ENCODE measurements around the gene CHRNG.

Gene CHRNG

DNA sequence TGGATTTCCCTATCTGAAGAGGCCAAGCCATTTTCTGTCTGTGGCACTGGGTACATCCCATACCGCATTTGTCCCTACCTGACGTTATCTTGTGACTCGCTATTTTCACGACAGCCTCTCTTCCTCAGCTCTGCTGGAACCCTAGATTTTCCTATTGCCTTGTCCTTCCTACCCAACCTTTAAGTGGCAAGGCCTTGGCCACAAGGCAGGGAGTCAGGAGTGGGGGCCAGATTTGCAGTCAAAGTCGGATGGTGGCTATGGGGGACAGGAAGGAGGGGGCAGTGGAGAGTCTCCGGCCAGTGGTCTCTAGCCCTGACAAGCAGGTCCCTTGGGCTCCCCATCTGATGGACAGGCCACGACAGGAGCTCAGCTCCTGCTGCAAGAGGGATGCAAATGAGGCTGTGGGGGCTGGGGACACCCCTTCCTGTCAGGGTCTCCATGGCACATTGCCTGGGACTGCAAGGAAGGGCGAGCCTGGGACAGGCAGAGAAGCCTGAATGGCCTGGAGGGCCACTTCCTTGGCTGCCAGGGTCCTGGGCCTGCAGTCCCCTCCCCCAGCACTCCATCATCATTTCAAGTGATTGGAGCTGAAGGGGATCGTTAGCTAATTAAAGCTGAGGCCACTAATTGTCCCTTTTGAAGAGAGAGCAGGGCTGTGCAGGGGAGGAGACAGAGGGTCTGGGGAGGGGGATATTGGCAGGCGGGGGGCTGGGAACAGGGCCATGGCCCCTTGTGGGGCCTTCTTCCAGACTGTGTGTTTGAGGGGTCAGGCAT, 45.6 kb upstream of the CHRNG start:
- TF ChIP-seq, protein P1, sequence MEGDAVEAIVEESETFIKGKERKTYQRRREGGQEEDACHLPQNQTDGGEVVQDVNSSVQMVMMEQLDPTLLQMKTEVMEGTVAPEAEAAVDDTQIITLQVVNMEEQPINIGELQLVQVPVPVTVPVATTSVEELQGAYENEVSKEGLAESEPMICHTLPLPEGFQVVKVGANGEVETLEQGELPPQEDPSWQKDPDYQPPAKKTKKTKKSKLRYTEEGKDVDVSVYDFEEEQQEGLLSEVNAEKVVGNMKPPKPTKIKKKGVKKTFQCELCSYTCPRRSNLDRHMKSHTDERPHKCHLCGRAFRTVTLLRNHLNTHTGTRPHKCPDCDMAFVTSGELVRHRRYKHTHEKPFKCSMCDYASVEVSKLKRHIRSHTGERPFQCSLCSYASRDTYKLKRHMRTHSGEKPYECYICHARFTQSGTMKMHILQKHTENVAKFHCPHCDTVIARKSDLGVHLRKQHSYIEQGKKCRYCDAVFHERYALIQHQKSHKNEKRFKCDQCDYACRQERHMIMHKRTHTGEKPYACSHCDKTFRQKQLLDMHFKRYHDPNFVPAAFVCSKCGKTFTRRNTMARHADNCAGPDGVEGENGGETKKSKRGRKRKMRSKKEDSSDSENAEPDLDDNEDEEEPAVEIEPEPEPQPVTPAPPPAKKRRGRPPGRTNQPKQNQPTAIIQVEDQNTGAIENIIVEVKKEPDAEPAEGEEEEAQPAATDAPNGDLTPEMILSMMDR (conservative IDR thresholded peaks at IDR 0.05; ENCODE audit: low read depth, low read length) = no peak
- H3K4me3 ChIP-seq (ENCODE audit: low read length) = no peak overlapping the region

DNA sequence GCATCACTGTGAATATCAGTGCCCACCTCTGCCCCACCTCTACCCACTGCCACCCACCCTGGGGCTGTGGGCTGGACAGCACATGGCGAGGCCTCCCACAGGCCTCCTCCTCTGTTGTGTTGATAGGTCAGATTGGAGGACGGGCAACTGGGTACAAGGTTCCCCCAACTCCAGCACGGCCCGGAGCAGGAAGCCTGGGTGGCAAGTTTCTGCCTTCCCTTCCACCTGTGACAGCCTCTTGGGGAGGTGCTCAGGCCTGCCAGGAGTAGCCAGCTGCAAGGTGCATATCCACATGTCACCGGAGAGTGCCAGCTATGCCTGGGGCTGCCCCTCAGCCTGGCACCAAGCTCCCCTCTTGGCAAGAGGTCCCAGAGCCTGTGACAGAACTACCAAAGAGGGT, 45.0 kb upstream of the CHRNG start:
- no peak for DNase-seq (ENCODE audit: low read depth)
- H3K4me3 ChIP-seq (ENCODE audit: low read length) = no peak overlapping the region
- TF ChIP-seq, protein P1 (conservative IDR thresholded peaks at IDR 0.05; ENCODE audit: low read depth, low read length) = no peak

More for the DNA sequence above, 45.6 kb upstream of the CHRNG start:
- DNase-seq (ENCODE audit: low read depth) = no peak

DNA sequence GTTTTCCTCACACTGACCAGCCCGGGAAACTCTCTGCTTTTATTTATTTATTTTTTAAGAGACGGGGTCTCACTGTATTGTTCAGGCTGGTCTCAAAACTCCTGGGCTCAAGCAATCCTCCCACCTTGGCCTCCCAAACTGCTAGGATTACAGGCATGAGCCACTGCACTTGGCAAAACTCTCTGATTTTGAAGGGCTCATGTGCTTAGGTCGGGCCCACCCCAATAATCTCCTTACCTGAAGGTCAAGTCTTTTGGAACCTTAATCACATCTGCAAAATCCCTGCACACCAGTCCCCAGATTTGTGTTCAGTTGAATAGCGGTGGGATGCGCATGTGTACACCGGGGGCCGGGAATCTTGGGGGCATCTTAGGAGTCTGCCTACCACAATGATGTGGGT, 44.2 kb upstream of the CHRNG start:
- no peak overlapping the region for H3K4me3 ChIP-seq (ENCODE audit: low read length)
- DNase-seq (ENCODE audit: low read depth) = no peak
- TF ChIP-seq, protein P1 (conservative IDR thresholded peaks at IDR 0.05; ENCODE audit: low read depth, low read length) = no peak

DNA sequence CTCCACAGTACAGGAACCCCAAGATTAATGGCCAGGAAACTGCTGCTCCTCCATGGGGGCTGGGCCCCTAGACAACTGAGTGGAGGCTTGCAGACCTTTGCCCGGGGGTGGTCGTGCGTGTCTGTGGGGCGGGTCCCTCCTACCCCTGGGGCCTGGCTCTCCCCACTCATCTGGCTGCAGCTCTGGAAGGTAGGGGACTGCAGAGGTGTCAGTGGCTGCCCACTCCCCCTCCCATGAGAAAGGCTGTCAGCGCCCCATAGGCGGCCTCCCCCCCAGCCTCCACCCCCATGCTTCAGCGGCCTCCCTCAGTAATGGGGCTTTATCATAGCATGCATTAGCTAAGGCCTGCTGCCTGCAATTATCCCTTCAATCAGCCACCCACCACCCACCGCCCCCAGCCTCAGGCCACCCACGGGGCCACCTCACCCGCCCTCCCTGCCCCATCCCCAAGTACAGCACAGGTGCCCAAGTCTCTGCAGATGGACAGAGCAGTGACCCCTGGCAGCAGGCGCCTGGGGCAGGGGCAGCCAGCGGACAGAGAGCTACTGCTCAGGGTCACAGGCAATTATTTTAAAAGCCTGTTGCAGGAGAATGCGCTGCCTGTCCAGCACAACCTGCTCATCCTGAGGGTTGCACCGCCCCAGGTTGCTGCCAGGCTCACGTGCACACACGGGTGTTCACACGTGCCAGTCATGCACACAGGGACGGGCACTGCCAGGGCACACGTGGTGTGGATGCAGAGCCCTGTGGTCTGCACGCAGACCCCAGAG, 42.8 kb upstream of the CHRNG start:
- no peak for DNase-seq (ENCODE audit: low read depth)
- TF ChIP-seq, protein P1 (conservative IDR thresholded peaks at IDR 0.05; ENCODE audit: low read depth, low read length) = no peak
- no peak overlapping the region for H3K4me3 ChIP-seq (ENCODE audit: low read length)

DNA sequence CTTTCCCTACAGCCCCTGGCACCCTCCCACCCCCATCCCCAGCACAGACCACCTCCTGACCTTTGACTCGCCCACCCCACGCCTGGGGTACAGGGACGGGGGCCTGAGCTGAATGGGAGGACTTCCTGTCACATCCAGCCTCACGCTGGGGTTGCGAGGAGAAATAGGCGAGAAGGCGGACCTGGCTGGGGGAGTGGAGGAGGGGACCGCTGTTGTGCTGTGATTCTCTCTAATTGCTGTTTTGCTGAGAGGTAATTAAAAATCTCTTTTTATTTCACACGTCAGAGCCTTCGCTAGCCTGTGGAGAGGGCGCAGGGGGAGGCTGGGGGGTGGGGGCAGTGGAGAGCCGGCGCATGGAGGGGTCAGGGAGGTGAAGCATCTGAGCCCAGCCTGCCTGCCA, 42.1 kb upstream of the CHRNG start:
- TF ChIP-seq, protein P1 (conservative IDR thresholded peaks at IDR 0.05; ENCODE audit: low read depth, low read length) = no peak
- no peak overlapping the region for H3K4me3 ChIP-seq (ENCODE audit: low read length)
- no peak for DNase-seq (ENCODE audit: low read depth)

DNA sequence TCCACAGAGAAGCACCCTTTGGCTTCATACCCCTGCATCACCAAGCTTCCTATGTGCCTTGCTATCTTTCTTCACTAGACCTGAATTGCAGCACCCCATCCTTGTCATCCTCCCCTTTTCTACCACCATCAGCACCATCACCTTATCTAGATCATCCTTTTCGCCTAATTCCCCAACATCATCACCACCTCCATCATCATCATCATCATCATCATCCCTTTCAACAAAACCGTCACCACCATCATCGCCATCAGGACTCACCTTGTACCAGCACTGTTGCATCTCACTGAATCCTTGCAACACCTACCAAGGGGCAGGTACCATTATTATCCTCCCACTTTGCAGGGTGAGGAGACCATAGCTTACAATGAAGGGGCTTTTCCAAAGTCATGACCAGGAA, 41.0 kb upstream of the CHRNG start:
- TF ChIP-seq, protein P1 (conservative IDR thresholded peaks at IDR 0.05; ENCODE audit: low read depth, low read length) = no peak
- DNase-seq (ENCODE audit: low read depth) = no peak
- no peak overlapping the region for H3K4me3 ChIP-seq (ENCODE audit: low read length)

All from retinal pigment epithelial cell (primary cell).